ENCODE measurements around the gene UNC45A.

The UNC45A gene

DNA sequence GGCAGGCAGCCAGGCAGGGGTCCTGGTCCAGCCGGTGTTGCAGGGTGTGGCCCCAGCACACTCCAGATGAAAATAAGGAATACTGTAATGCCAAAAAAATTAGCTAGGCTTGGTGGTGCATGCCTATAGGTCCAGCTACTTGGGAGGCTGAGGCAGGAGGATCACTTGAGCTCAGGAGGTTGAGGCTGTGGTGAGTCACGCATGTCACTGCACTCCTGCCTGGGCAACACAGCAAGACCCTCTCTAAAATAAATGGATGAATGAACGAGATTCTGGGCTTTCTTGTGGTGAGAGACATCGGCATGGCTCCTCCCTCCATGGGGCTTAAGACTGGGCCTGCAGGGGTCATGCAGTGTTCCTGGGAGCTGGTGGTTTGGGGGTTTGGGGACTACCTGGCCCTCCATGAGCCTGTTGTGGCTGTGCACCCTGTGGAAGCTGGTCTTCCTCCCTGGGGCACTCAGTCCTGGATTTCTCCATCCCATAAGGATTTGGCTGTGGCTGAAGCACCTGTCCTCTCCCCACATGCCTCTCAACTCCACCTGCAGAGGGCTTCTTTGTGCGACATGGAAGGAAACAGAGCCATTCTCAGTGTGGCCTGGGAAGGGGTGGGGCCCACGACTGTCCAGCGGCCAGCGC, 12.0 kb downstream of the UNC45A start:
- DNase-seq = no peak

GRCh38 chr15:90947577-90948357, 12.7 kb downstream of the UNC45A start:
- DNase-seq = no peak

DNA sequence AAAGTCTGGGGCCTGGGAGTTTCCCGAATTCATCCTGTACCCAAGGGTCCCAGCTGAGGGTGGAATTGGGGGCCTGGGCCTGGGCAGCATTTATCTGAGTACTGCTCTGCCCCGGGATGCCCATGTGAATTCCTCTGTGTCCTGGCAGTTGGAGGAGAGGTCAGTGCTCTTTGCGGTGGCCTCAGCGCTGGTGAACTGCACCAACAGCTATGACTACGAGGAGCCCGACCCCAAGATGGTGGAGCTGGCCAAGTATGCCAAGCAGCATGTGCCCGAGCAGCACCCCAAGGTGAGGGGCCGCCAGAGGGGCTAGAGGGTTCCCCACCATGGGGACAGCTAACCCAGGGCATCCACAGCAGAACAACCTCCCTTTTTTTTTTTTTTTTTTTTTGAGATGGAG, 13.4 kb downstream of the UNC45A start:
- no peak for DNase-seq

DNA sequence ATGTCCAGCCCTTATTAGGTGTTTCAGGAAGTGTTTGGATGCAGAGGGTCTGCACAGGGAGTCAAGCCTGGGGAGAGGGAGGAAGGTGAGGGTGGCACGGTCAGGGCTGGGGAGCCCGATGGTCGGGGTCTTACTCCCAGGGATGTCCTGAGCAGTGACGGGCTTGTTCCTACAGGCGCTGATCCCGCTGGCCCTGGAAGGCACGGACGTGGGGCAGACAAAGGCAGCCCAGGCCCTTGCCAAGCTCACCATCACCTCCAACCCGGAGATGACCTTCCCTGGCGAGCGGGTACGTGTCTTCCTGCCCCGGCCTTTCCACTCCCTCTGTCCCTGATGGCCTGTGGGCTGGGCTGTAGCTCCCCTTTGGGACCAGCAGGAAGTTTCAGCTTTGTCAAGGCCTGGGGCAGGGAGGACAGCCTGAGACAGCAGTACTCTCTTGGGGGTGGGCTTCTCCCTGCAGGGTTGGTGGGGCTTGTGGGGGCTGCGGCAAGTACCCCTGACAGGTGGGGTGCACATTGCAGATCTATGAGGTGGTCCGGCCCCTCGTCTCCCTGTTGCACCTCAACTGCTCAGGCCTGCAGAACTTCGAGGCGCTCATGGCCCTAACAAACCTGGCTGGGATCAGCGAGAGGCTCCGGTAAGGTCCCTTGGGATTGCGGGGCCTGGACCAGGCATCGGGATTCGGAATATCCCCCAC, 15.0 kb downstream of the UNC45A start:
- DNase-seq = no peak

DNA sequence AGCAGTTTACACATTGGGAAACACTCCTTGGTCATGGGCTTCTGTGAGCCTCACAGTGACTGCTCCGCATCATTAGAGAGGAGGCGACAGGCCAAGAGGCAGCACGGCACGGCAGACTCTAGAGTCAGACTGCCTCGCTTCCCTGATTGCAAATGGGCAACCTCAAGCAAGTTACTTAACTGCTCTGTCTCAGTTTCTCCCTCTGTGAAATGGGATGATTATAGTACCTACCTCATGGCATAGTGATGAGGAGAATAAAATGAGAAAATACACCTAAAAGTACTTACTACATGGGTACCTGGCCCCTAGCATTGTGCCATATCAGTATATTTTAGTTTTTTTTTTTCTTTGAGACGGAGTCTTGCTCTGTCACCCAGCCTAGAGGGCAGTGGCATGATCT, 15.6 kb downstream of the UNC45A start:
- DNase-seq = no peak

DNA sequence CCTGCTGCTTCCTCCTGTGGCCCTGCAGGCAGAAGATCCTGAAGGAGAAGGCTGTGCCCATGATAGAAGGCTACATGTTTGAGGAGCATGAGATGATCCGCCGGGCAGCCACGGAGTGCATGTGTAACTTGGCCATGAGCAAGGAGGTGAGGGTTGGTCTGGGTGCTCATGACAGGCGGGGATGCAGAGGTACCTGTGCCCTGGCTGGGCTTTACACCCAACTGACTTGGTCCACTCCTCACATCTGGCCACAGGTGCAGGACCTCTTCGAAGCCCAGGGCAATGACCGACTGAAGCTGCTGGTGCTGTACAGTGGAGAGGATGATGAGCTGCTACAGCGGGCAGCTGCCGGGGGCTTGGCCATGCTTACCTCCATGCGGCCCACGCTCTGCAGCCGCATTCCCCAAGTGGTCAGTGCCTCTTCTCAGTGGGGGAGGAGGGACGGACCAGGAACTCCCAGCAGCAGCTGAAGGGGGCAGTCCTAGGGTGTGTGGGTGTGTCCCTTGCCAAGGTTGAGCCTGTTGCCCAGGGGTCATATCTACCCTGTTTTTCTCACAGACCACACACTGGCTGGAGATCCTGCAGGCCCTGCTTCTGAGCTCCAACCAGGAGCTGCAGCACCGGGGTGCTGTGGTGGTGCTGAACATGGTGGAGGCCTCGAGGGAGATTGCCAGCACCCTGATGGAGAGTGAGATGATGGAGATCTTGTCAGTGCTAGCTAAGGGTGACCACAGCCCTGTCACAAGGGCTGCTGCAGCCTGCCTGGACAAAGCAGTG, 18.0 kb downstream of the UNC45A start:
- DNase-seq = no peak

GRCh38 chr15:90953947-90954711, 19.0 kb downstream of the UNC45A start:
- DNase-seq = peak; percentile 17

GRCh38 chr15:90954712-90955623, 19.9 kb downstream of the UNC45A start, which contains the start of gene RCCD1:
RCCD1 (plus strand) TSS chr15:90954884; CDS start chr15:90956735, 1,851 bp downstream.
- DNase-seq = peak; percentile 98

- DNase-seq = no peak
These were observed 20.7 kb downstream of the UNC45A start for GRCh38 chr15:90955624-90956273.

DNA sequence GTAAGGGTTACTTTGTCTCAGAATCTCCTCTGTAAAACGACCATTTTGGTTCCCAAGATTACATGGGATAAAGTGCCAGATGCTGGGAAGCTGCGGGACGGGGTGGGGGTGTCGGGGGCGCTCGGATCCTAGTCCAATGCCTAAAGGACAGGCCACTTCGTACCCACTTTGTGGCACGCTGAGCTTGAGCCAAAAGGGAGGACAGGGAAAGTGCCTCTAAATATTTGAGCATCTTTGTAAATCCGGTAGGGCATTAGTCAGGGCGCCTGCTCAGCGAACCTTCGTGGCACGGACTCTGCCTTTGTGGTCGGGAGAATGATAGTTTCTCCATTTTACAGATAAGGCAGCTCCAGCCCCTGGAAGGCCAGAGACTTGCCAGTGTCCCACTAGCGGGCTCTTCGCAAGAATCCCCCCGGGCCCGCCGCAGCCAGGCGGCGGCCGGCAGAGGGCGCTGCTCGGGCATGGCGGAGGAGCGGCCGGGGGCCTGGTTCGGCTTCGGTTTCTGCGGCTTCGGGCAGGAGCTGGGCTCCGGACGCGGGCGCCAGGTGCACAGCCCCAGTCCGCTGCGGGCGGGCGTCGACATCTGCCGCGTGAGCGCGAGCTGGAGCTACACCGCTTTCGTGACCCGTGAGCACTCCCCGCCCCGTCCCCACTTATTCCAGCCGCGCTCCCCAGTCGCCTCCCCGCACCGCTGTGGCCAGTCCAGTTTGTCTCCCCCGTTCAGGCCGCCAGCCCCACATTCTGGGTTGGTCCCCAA, 21.4 kb downstream of the UNC45A start:
- peak; percentile 64 for DNase-seq

DNA sequence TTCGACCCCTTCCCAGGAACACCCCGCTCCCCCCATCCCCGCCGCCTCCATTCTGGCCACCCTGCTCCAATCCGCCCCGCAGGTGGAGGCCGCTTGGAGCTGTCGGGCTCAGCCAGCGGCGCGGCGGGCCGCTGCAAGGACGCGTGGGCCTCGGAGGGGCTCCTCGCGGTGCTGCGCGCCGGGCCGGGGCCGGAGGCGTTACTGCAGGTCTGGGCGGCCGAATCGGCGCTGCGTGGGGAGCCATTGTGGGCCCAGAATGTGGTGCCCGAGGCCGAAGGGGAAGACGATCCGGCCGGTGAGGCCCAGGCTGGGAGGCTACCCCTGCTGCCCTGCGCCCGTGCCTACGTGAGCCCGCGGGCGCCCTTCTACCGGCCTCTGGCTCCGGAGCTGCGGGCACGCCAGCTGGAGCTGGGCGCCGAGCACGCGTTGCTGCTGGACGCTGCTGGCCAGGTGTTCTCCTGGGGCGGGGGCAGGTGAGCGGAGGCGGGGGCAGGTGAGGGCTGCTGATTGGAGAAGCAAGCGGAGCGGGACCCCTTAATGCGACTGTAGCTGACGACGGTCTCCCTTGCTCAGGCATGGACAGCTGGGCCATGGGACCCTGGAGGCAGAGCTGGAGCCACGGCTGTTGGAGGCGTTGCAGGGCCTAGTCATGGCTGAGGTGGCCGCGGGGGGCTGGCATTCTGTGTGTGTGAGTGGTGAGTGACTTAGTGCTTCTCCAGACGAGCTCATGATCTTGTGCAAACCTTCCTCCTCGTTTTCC, 22.1 kb downstream of the UNC45A start:
- DNase-seq = no peak

DNA sequence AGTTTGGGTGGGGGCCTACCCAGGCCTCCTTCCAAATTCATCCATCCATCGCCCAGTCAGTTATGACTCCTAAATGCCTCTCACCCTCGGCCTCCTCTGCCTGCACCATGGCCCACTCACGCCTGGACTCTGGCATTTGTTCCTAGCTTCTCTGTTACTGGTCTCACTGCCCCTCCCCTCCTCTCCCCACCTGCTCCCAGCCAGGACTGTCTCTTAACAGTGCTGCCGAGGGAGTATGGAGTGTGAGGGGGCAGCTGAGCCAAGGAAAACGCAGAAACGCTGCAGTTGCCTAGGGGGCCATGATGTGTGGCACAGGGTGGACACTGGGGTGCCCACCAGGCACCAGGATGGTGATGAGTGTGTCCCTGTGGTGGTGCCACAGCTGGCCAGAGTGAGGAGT, 22.7 kb downstream of the UNC45A start:
- DNase-seq = no peak

DNA sequence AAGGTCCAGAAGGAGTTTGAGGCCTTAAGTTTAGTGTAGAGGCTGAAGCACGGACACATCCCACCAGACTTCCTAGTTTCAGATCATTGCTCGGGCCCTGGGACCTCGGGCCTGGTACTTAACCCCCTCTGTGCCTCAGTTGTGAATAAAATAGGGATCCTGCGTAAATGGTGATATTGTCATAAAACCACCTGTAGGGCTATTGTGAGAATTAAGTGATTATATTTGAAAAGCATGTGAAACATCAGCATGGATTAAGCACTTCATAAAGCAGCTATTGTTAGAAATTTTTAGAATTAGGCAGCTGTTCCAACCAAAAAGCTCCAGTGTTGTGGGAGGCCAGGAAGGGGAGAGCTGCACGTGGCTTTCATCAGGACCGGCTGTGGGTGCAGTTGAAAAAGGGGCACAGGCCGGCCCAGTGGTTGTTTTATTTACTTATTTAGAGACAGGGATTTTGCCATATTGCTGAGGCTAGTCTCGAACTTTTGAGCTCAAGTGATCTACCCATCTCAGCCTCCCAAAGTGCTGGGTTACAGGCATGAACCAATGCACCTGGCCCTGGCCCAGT, 24.0 kb downstream of the UNC45A start:
- no peak for DNase-seq

GRCh38 chr15:90959894-90960293, 24.8 kb downstream of the UNC45A start:
- no peak for DNase-seq

- DNase-seq = no peak
These were observed 25.4 kb downstream of the UNC45A start for GRCh38 chr15:90960298-90961091.

- no peak for DNase-seq
These were observed 26.9 kb downstream of the UNC45A start for GRCh38 chr15:90962021-90962420.

GRCh38 chr15:90966262-90966661, 31.2 kb downstream of the UNC45A start:
- DNase-seq = no peak

DNA sequence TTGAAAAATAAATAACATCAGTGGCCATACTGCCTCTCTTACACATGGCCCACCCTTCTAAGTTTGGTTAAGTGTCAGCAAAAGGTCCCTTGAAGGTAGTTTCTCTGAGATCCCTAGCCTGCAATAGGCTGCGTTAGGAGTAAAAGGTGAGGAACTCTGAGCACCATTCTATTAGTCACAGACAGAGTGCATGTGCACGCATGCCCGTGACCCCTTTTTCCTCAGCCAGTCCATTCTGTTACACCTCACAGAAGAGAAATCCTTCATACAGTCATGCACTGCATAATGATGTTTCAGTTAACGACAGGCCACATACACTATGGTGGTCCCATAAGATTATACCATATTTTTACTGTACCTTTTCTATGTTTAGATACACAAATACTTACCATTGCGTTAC, 32.1 kb downstream of the UNC45A start:
- DNase-seq = no peak
